T-cell (primary cell): ENCODE data around the gene ABCD4. TPM values are rescaled to one million over a fixed set of nuclear protein-coding genes. Genes with fewer than 3 reads are reported as not detected.

ENCODE experiments used
- ATAC-seq, 4 experiments: fragments of 200-7000 bp in 3 of 4; fragments of 150-1000 bp in 1 of 4; cut with Tn5 transposase; replicated peaks in 1 of 4; 1 replicate in 3 of 4; 2 replicates in 1 of 4; pipeline ENCODE4 v1.10.0; 2021; ENCODE audit warnings: moderate library complexity in 3 of 4, mild to moderate bottlenecking in 2 of 4, moderate number of reproducible peaks in 1 of 4
- CTCF ChIA-PET, 2 donors: fragments of 300-600 bp; sonication (Branson Sonifier 250); formaldehyde crosslinking; loops; one replicate each; lab custom pipeline; 2022; ENCODE audit warnings: antibody characterized with exemption in 2 of 2; lab: Charles Lee
- POLR2A ChIA-PET, 2 donors: fragments of 300-600 bp; sonication (Branson Sonifier 250); formaldehyde crosslinking; loops; one replicate each; lab custom pipeline; 2022; ENCODE audit warnings: antibody characterized with exemption in 2 of 2; lab: Charles Lee
- DNase-seq, 35 experiments: peaks; one replicate each; pipeline versions ENCODE4 v3.0.0 to v3.0.0-alpha.2; 2013 to 2023
- H3K27ac ChIP-seq: one replicate; pipeline ENCODE4 v1.5.1; 2013; ENCODE audit warnings: low read length
- H3K27me3 ChIP-seq, 2 experiments: replicated peaks in 1 of 2; 1 replicate in 1 of 2; 2 replicates in 1 of 2; pipeline versions ENCODE4 v1.6.1 to v1.7.0; 2013; ENCODE audit warnings: low read length in 1 of 2, mixed read lengths in 1 of 2; ENCODE audit not compliant: control insufficient read depth in 2 of 2, insufficient read depth in 2 of 2; ENCODE audit errors: extremely low read depth in 1 of 2
- H3K36me3 ChIP-seq, 2 donors: 1 replicate in 1 of 2; 2 replicates in 1 of 2; pipeline versions ENCODE4 v1.6.1 to v1.7.0; 2013; ENCODE audit warnings: low read length in 1 of 2; ENCODE audit not compliant: control insufficient read depth in 2 of 2, insufficient read depth in 1 of 2; ENCODE audit errors: extremely low read depth in 1 of 2
- H3K4me1 ChIP-seq, 2 experiments: 1 replicate in 1 of 2; 2 replicates in 1 of 2; pipeline versions ENCODE4 v1.6.1 to v1.7.0; 2013; ENCODE audit warnings: low read length in 2 of 2, mixed read lengths in 1 of 2; ENCODE audit not compliant: insufficient read depth in 2 of 2, control insufficient read depth in 1 of 2; ENCODE audit errors: extremely low read depth in 1 of 2
- H3K4me3 ChIP-seq, 2 donors: 1 replicate in 1 of 2; 2 replicates in 1 of 2; pipeline versions ENCODE4 v1.5.1 to v1.7.0; 2013; ENCODE audit warnings: mild to moderate bottlenecking in 2 of 2, low read length in 1 of 2, moderate library complexity in 1 of 2; ENCODE audit not compliant: control insufficient read depth in 1 of 2; ENCODE audit errors: extremely low read depth in 1 of 2
- H3K9me3 ChIP-seq: 2 replicates; pipeline ENCODE4 v1.7.0; 2013
- H3K27ac Mint-ChIP-seq, 2 donors: one replicate each; pipeline ENCODE4 v1.8.0; 2020 to 2021; ENCODE audit warnings: mild to moderate bottlenecking in 2 of 2, mixed read lengths in 2 of 2
- H3K27me3 Mint-ChIP-seq, 2 donors: one replicate each; pipeline ENCODE4 v1.8.0; 2021 to 2022; ENCODE audit warnings: mixed read lengths in 2 of 2
- H3K36me3 Mint-ChIP-seq: one replicate; pipeline ENCODE4 v1.8.0; 2021; ENCODE audit warnings: mixed read lengths
- H3K4me1 Mint-ChIP-seq, 3 donors: one replicate each; pipeline ENCODE4 v1.8.0; 2020 to 2022; ENCODE audit warnings: mixed read lengths in 3 of 3, mild to moderate bottlenecking in 1 of 3
- H3K4me3 Mint-ChIP-seq, 3 donors: one replicate each; pipeline ENCODE4 v1.8.0; 2020 to 2022; ENCODE audit warnings: mild to moderate bottlenecking in 3 of 3, mixed read lengths in 3 of 3, moderate library complexity in 3 of 3
- H3K9me3 Mint-ChIP-seq, 3 donors: one replicate each; pipeline ENCODE4 v1.8.0; 2020 to 2022; ENCODE audit warnings: mixed read lengths in 3 of 3
- WGBS: methylation state at CpG from one replicate; pipeline ENCODE4 v1.1.5; 2013; ENCODE audit warnings: missing lambda C conversion rate; ENCODE audit not compliant: insufficient coverage; 5-methylcytosine and 5-hydroxymethylcytosine counted together
- total RNA-seq, 35 experiments: library from RNA in 6 of 35; stranded (reverse) in 6 of 35; fragments of 120-200 nt in 1 of 35; gene quantifications; one replicate each; pipeline versions ENCODE4 v1.2.1 to v1.2.4 and lab custom pipeline; 2013 to 2026

Gene ABCD4
- total RNA-seq, 5 donors from 2014 or later (not counting 1 experiment from before 2014, with no cell fraction given) = 70.3 to 103 (median 91.8) TPM

GRCh38 chr14:74326369-74327152 lies 23.8 kb upstream of the ABCD4 start:
- CTCF ChIA-PET = interaction anchor here in 1 of 2 donors (0.5 to 0.7 kb wide), 2 partner anchors 18 to 364 kb away, joined by 3 to 5 read pairs; no protein-coding TSS in a partner anchor
- ATAC-seq (no peak), DNase-seq (no peak)
- Mint-ChIP-seq H3K27me3 (peaks cover 12 to 25% of the 10 kb centered on the region in 2 donors), H3K4me3 (no peak overlapping the region), H3K27ac (no peak overlapping the region), H3K36me3 (no peaks in the 10 kb centered on the region), H3K4me1 (no peaks in the 10 kb centered on the region), H3K9me3 (no peaks in the 10 kb centered on the region)
- POLR2A ChIA-PET = no interaction called here
- WGBS = 61% methylated on average over 5 of the region's 10 CpGs
- no peaks in the 10 kb centered on the region for H3K9me3 ChIP-seq
- no peak overlapping the region for H3K27ac ChIP-seq
- peaks cover 0 to 20% of the 10 kb centered on the region in 2 experiments for H3K27me3 ChIP-seq
- H3K36me3 ChIP-seq = no peaks in the 10 kb centered on the region
- H3K4me3 ChIP-seq = no peak overlapping the region
- H3K4me1 ChIP-seq = no peaks in the 10 kb centered on the region

GRCh38 chr14:74325446-74325845 lies 22.7 kb upstream of the ABCD4 start:
- no peaks in the 10 kb centered on the region for H3K9me3 ChIP-seq
- 14% methylated on average over 2 of the region's 3 CpGs for WGBS
- Mint-ChIP-seq H3K9me3 (no peaks in the 10 kb centered on the region), H3K4me3 (no peak overlapping the region), H3K27me3 (peaks cover 18 to 29% of the 10 kb centered on the region in 2 donors), H3K36me3 (no peaks in the 10 kb centered on the region), H3K27ac (no peak overlapping the region), H3K4me1 (no peaks in the 10 kb centered on the region)
- H3K4me3 ChIP-seq = no peak overlapping the region
- DNase-seq = no peak
- no peaks in the 10 kb centered on the region for H3K36me3 ChIP-seq
- H3K27ac ChIP-seq = no peak overlapping the region
- peaks cover 0 to 27% of the 10 kb centered on the region in 2 experiments for H3K27me3 ChIP-seq
- no peaks in the 10 kb centered on the region for H3K4me1 ChIP-seq
- POLR2A ChIA-PET = no interaction called here
- no peak for ATAC-seq
- CTCF ChIA-PET = interaction anchor here in 1 of 2 donors (1.0 kb wide), 1 partner anchor 24 kb away, joined by 3 read pairs; no protein-coding TSS in a partner anchor

- no peak overlapping the region for H3K4me3 ChIP-seq
- peaks cover 0 to 27% of the 10 kb centered on the region in 2 experiments for H3K27me3 ChIP-seq
- Mint-ChIP-seq H3K4me1 (no peaks in the 10 kb centered on the region), H3K4me3 (no peak overlapping the region), H3K36me3 (no peaks in the 10 kb centered on the region), H3K27me3 (peaks cover 18 to 29% of the 10 kb centered on the region in 2 donors), H3K9me3 (no peaks in the 10 kb centered on the region), H3K27ac (no peak overlapping the region)
- DNase-seq (peak in 1 of 35 experiments; percentile 15), ATAC-seq (no peak)
- no peak overlapping the region for H3K27ac ChIP-seq
- H3K9me3 ChIP-seq = no peaks in the 10 kb centered on the region
- ChIA-PET POLR2A (no interaction called here), CTCF (interaction anchor here in 1 of 2 donors (1.0 kb wide), 1 partner anchor 24 kb away, joined by 3 read pairs; no protein-coding TSS in a partner anchor)
- no peaks in the 10 kb centered on the region for H3K36me3 ChIP-seq
- 63% methylated on average over 1 of the region's 3 CpGs for WGBS
- no peaks in the 10 kb centered on the region for H3K4me1 ChIP-seq
Observed at GRCh38 chr14:74324931-74325361, 22.2 kb upstream of the ABCD4 start.

- Histone ChIP-seq H3K9me3 (no peaks in the 10 kb centered on the region), H3K4me3 (no peak overlapping the region), H3K27ac (no peak overlapping the region), H3K36me3 (no peaks in the 10 kb centered on the region), H3K27me3 (peaks cover 0 to 7% of the 10 kb centered on the region in 2 experiments), H3K4me1 (no peaks in the 10 kb centered on the region)
- H3K36me3 Mint-ChIP-seq = no peaks in the 10 kb centered on the region
- ATAC-seq (no peak), DNase-seq (no peak)
- no peak overlapping the region for H3K27ac Mint-ChIP-seq
- ChIA-PET CTCF (no interaction called here), POLR2A (no interaction called here)
- H3K27me3 Mint-ChIP-seq = peaks cover 0 to 6% of the 10 kb centered on the region in 2 donors
- H3K9me3 Mint-ChIP-seq = no peaks in the 10 kb centered on the region
- H3K4me1 Mint-ChIP-seq = no peaks in the 10 kb centered on the region
- 92% methylated on average over 4 of the region's 4 CpGs for WGBS
- no peak overlapping the region for H3K4me3 Mint-ChIP-seq
Observed at GRCh38 chr14:74314576-74314975, 11.8 kb upstream of the ABCD4 start.

- Histone ChIP-seq H3K9me3 (no peaks in the 10 kb centered on the region), H3K27ac (no peak overlapping the region), H3K27me3 (peaks cover 0 to 7% of the 10 kb centered on the region in 2 experiments), H3K4me1 (no peaks in the 10 kb centered on the region), H3K4me3 (no peak overlapping the region), H3K36me3 (no peaks in the 10 kb centered on the region)
- H3K27ac Mint-ChIP-seq = no peak overlapping the region
- 80% methylated on average over 1 of the region's 5 CpGs for WGBS
- DNase-seq = no peak
- ATAC-seq = no peak
- H3K36me3 Mint-ChIP-seq = no peaks in the 10 kb centered on the region
- peaks cover 3% of the 10 kb centered on the region in 2 donors for H3K27me3 Mint-ChIP-seq
- H3K9me3 Mint-ChIP-seq = no peaks in the 10 kb centered on the region
- H3K4me1 Mint-ChIP-seq = no peaks in the 10 kb centered on the region
- ChIA-PET CTCF (interaction anchor here in 1 of 2 donors (0.7 kb wide), 1 partner anchor 1000 kb away, joined by 4 read pairs; no protein-coding TSS in a partner anchor), POLR2A (no interaction called here)
- no peak overlapping the region for H3K4me3 Mint-ChIP-seq
Observed at GRCh38 chr14:74313601-74314000, 10.9 kb upstream of the ABCD4 start.

GRCh38 chr14:74312161-74312560 lies 9.4 kb upstream of the ABCD4 start:
- Histone ChIP-seq H3K27ac (no peak overlapping the region), H3K4me1 (no peaks in the 10 kb centered on the region), H3K36me3 (no peaks in the 10 kb centered on the region), H3K9me3 (no peaks in the 10 kb centered on the region), H3K27me3 (peaks cover 0 to 7% of the 10 kb centered on the region in 2 experiments), H3K4me3 (no peak overlapping the region)
- CTCF ChIA-PET = interaction anchor here in 1 of 2 donors (0.6 kb wide), 1 partner anchor 646 kb away, joined by 3 read pairs; no protein-coding TSS in a partner anchor
- H3K4me3 Mint-ChIP-seq = no peak overlapping the region
- no peak for DNase-seq
- H3K9me3 Mint-ChIP-seq = no peaks in the 10 kb centered on the region
- no peaks in the 10 kb centered on the region for H3K4me1 Mint-ChIP-seq
- no peak overlapping the region for H3K27ac Mint-ChIP-seq
- no peaks in the 10 kb centered on the region for H3K36me3 Mint-ChIP-seq
- ATAC-seq = no peak
- peaks cover 3% of the 10 kb centered on the region in 2 donors for H3K27me3 Mint-ChIP-seq
- 79% methylated on average over 2 of the region's 2 CpGs for WGBS
- POLR2A ChIA-PET = no interaction called here
